Tibial artery (tissue), 4 donors: ENCODE measurements around the gene WIPI1.
A peak's percentile ranks its signal among the peaks of the same experiment; 100 is the strongest.

Experiments
- DNase-seq, 2 donors: peaks; one replicate each; pipeline ENCODE4 v3.0.0-alpha.2; 2019
- H3K27ac ChIP-seq, 2 donors: fragments of 200-600 bp; sonication (generic) in 1 of 2; 1 replicate in 1 of 2; 2 replicates in 1 of 2; pipeline ENCODE4 v1.5.1; 2018 to 2019; ENCODE audit warnings: mild to moderate bottlenecking in 1 of 2
- H3K27me3 ChIP-seq, 2 donors: fragments of 200-600 bp; sonication (generic) in 1 of 2; one replicate each; pipeline versions ENCODE4 v1.5.1 to v1.6.0; 2016 to 2019
- H3K36me3 ChIP-seq, 3 donors: fragments of 200-600 bp; sonication (generic) in 2 of 3; one replicate each; pipeline ENCODE4 v1.5.1; 2016 to 2019; ENCODE audit warnings: mild to moderate bottlenecking in 2 of 3
- H3K4me1 ChIP-seq, 4 donors: fragments of 200-600 bp; sonication (generic) in 2 of 4; 1 replicate in 3 of 4; 2 replicates in 1 of 4; pipeline ENCODE4 v1.5.1; 2016 to 2019
- H3K4me3 ChIP-seq, 2 donors: fragments of 200-600 bp; sonication (generic) in 1 of 2; 1 replicate in 1 of 2; 2 replicates in 1 of 2; pipeline ENCODE4 v1.5.1; 2018 to 2019; ENCODE audit warnings: mild to moderate bottlenecking in 2 of 2
- H3K9me3 ChIP-seq, 3 donors: fragments of 200-600 bp; sonication (generic) in 1 of 3; one replicate each; pipeline ENCODE4 v1.5.1; 2016 to 2019
- CTCF ChIP-seq, 2 experiments: fragments of 200-600 bp in 1 of 2; fragments of 450-650 bp in 1 of 2; IDR thresholded peaks; one replicate each; pipeline ENCODE4 v1.5.1; 2017 to 2019; ENCODE audit warnings: antibody characterized with exemption in 2 of 2, mild to moderate bottlenecking in 1 of 2, moderate library complexity in 1 of 2
- intact Hi-C: fragments of 100-400 bp; cut with DNase I; formaldehyde crosslinking; loops from one replicate; pipeline ENCODE4 v1.15.0; 2023; ENCODE audit warnings: low total_unique reads

The WIPI1 gene

GRCh38 chr17:68403122-68403521, 54.2 kb downstream of the WIPI1 start:
- no peak for DNase-seq
- intact Hi-C loops = no loop called here
- Histone ChIP-seq H3K36me3 (no peaks in the 10 kb centered on the region), H3K4me1 (peaks cover 0 to 2% (median 0%) of the 10 kb centered on the region in 4 donors), H3K27me3 (no peaks in the 10 kb centered on the region), H3K27ac (no peak overlapping the region), H3K4me3 (no peak overlapping the region), H3K9me3 (peaks cover 4 to 21% (median 11%) of the 10 kb centered on the region in 3 donors)
- no peak for TF ChIP-seq CTCF (IDR thresholded peaks at IDR 0.05)

- intact Hi-C loops = no loop called here
- Histone ChIP-seq H3K27ac (no peak overlapping the region), H3K27me3 (no peaks in the 10 kb centered on the region), H3K9me3 (peaks cover 4 to 11% (median 8%) of the 10 kb centered on the region in 3 donors), H3K36me3 (no peaks in the 10 kb centered on the region), H3K4me3 (no peak overlapping the region), H3K4me1 (peaks cover 0 to 2% (median 0%) of the 10 kb centered on the region in 4 donors)
- no peak for DNase-seq
- TF ChIP-seq CTCF (IDR thresholded peaks at IDR 0.05) = no peak
Measured at GRCh38 chr17:68401288-68401687, 56.0 kb downstream of the WIPI1 start.

GRCh38 chr17:68400404-68400735, 56.9 kb downstream of the WIPI1 start:
- intact Hi-C loops = no loop called here
- peaks cover 2% of the 10 kb centered on the region in 3 donors for H3K9me3 ChIP-seq
- no peak for DNase-seq
- peaks cover 0 to 2% (median 0%) of the 10 kb centered on the region in 4 donors for H3K4me1 ChIP-seq
- H3K4me3 ChIP-seq = no peak overlapping the region
- H3K27ac ChIP-seq = no peak overlapping the region
- H3K36me3 ChIP-seq = no peaks in the 10 kb centered on the region
- no peaks in the 10 kb centered on the region for H3K27me3 ChIP-seq
- TF ChIP-seq CTCF (IDR thresholded peaks at IDR 0.05) = no peak

- H3K4me3 ChIP-seq = no peak overlapping the region
- H3K27ac ChIP-seq = no peak overlapping the region
- intact Hi-C loops = no loop called here
- H3K9me3 ChIP-seq = peaks cover 0 to 3% (median 0%) of the 10 kb centered on the region in 3 donors
- DNase-seq = no peak
- H3K36me3 ChIP-seq = no peaks in the 10 kb centered on the region
- H3K27me3 ChIP-seq = no peaks in the 10 kb centered on the region
- peaks cover 0 to 2% (median 0%) of the 10 kb centered on the region in 4 donors for H3K4me1 ChIP-seq
- TF ChIP-seq CTCF (IDR thresholded peaks at IDR 0.05) = no peak
Measured at GRCh38 chr17:68399638-68400403, 57.5 kb downstream of the WIPI1 start.

GRCh38 chr17:68398691-68399637, 58.3 kb downstream of the WIPI1 start:
- no peak overlapping the region for H3K27ac ChIP-seq
- H3K9me3 ChIP-seq = peaks cover 0 to 5% (median 0%) of the 10 kb centered on the region in 3 donors
- peak in 1 of 2 donors; percentile 55 for DNase-seq
- H3K4me1 ChIP-seq = peaks cover 0 to 2% (median 0%) of the 10 kb centered on the region in 4 donors
- intact Hi-C loops = no loop called here
- TF ChIP-seq CTCF (IDR thresholded peaks at IDR 0.05) = peak; percentile 45 to 51
- H3K27me3 ChIP-seq = no peaks in the 10 kb centered on the region
- H3K4me3 ChIP-seq = no peak overlapping the region
- no peaks in the 10 kb centered on the region for H3K36me3 ChIP-seq
